GM21447 (cell line): ENCODE results near the gene CEP131.
"Not testable (repeated sequence)": the region's sequence is repeated elsewhere in the genome, so short reads cannot be mapped to it uniquely, and the experiment has no call there.

Experiments used
- ATAC-seq: cut with Tn5 transposase; IDR thresholded peaks from one replicate; pipeline ENCODE4 v1.9.1; 2021; ENCODE audit not compliant: unreplicated experiment

Gene CEP131

GRCh38 chr17:81156866-81157805, 65.6 kb downstream of the CEP131 start:
- ATAC-seq = no peak

GRCh38 chr17:81154961-81155360, 67.8 kb downstream of the CEP131 start:
- ATAC-seq = no peak

GRCh38 chr17:81154016-81154415, 68.7 kb downstream of the CEP131 start:
- ATAC-seq = not testable (repeated sequence)

- no peak for ATAC-seq
These were observed 69.4 kb downstream of the CEP131 start for GRCh38 chr17:81153340-81153803.

GRCh38 chr17:81152288-81152828, 70.4 kb downstream of the CEP131 start:
- no peak for ATAC-seq

GRCh38 chr17:81151278-81151677, 71.5 kb downstream of the CEP131 start:
- no peak for ATAC-seq

- ATAC-seq = no peak
These were observed 72.2 kb downstream of the CEP131 start for GRCh38 chr17:81150377-81151077.

GRCh38 chr17:81148986-81149533, 73.7 kb downstream of the CEP131 start:
- no peak for ATAC-seq

- ATAC-seq = no peak
These were observed 74.2 kb downstream of the CEP131 start for GRCh38 chr17:81148571-81148970.

- ATAC-seq = no peak
These were observed 75.1 kb downstream of the CEP131 start for GRCh38 chr17:81147701-81148100.

GRCh38 chr17:81146208-81146607, 76.6 kb downstream of the CEP131 start:
- not testable (repeated sequence) for ATAC-seq

- ATAC-seq = no peak
These were observed 78.4 kb downstream of the CEP131 start for GRCh38 chr17:81144423-81144781.

GRCh38 chr17:81143717-81144422, 78.9 kb downstream of the CEP131 start:
- no peak for ATAC-seq

GRCh38 chr17:81143200-81143527, 79.6 kb downstream of the CEP131 start:
- no peak for ATAC-seq

GRCh38 chr17:81142301-81143199, 80.2 kb downstream of the CEP131 start:
- no peak for ATAC-seq

GRCh38 chr17:81140695-81141094, 82.1 kb downstream of the CEP131 start:
- no peak for ATAC-seq

GRCh38 chr17:81140018-81140417, 82.7 kb downstream of the CEP131 start:
- ATAC-seq = no peak
